Measurements from ENCODE around the gene PSME3IP1. TPM values are rescaled to one million over a fixed set of nuclear protein-coding genes. Genes with fewer than 3 reads are reported as not detected.

Gene PSME3IP1
- total and polyA plus RNA-seq, 2 of the 4 experiments (the other 2 are of a cell fraction) = 50.2 to 75.2 TPM

DNA sequence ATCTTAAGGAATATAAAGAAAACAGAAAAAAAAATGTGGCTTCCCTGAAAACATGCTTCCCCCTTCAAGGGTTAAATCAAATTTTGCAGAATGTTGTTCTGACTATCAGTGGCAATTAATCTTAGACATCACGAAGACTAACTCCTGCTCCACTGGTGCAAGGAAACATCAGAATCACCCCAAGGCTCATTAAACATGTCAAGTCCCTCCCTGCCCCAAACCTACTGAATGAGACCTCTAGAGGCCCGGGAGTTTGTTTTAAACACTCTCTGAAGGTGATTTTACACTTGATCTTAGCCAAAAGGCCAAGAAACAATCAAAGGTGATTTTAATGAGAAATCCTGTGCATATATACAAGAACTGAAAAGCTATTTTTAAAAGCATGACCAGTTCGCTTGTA is 18.3 kb downstream of the PSME3IP1 start:
- H2BK5ac ChIP-seq (ENCODE audit: low read depth, low read length, poor library complexity, severe bottlenecking) = no peak overlapping the region
- H3K56ac ChIP-seq (ENCODE audit: extremely low read depth, insufficient read depth, low read length) = no peak overlapping the region
- H3K4ac ChIP-seq (ENCODE audit: low read depth, low read length) = no peak overlapping the region
- TF ChIP-seq CTCF (conservative IDR thresholded peaks at IDR 0.05; ENCODE audit: low read depth, low read length) = no peak
- no peak for TF ChIP-seq MXI1 (IDR thresholded peaks at IDR 0.05; ENCODE audit: borderline replicate concordance, low read depth, low read length)
- no peak for TF ChIP-seq SMC3 (IDR thresholded peaks at IDR 0.05; ENCODE audit: low read depth, low read length)
- no peak for TF ChIP-seq FOS (IDR thresholded peaks at IDR 0.05; ENCODE audit: low read depth, low read length)
- TF ChIP-seq RAD21 (IDR thresholded peaks at IDR 0.05; ENCODE audit: low read length) = no peak
- no peak for TF ChIP-seq RCOR1 (IDR thresholded peaks at IDR 0.05; ENCODE audit: insufficient replicate concordance, low read length)
- no peak for TF ChIP-seq MAZ (IDR thresholded peaks at IDR 0.05; ENCODE audit: borderline replicate concordance, low read depth, low read length)
- no peak for TF ChIP-seq CHD1 (IDR thresholded peaks at IDR 0.05; ENCODE audit: low read depth, low read length)
- TF ChIP-seq MAFK (IDR thresholded peaks at IDR 0.05; ENCODE audit: low read depth, low read length) = no peak
- TF ChIP-seq, protein P1, sequence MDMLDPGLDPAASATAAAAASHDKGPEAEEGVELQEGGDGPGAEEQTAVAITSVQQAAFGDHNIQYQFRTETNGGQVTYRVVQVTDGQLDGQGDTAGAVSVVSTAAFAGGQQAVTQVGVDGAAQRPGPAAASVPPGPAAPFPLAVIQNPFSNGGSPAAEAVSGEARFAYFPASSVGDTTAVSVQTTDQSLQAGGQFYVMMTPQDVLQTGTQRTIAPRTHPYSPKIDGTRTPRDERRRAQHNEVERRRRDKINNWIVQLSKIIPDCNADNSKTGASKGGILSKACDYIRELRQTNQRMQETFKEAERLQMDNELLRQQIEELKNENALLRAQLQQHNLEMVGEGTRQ (IDR thresholded peaks at IDR 0.05; ENCODE audit: low read depth, low read length) = no peak
- TF ChIP-seq ELK1 (IDR thresholded peaks at IDR 0.05; ENCODE audit: borderline replicate concordance, low read depth, low read length) = no peak
- TF ChIP-seq BHLHE40 (IDR thresholded peaks at IDR 0.05; ENCODE audit: low read depth, low read length) = no peak
- no peak for TF ChIP-seq RFX5 (IDR thresholded peaks at IDR 0.05; ENCODE audit: low read depth, low read length)
- H2AK5ac ChIP-seq (ENCODE audit: low read depth, low read length) = no peak overlapping the region
- H3K4me2 ChIP-seq (ENCODE audit: low read depth, low read length) = no peak overlapping the region
- H4K8ac ChIP-seq (ENCODE audit: low read depth in 2 of 2, low read length in 2 of 2) = no peak overlapping the region
- H3K4me3 ChIP-seq (ENCODE audit: insufficient read depth, low read depth, low read length) = no peak overlapping the region
- no peak overlapping the region for H3K23ac ChIP-seq (ENCODE audit: low read depth, low read length)
- in situ Hi-C loops (cut with MboI; ENCODE audit: low sequenced_read_pairs) (loop anchor here (5.0 kb wide), 1 partner anchor 80 kb away; no protein-coding TSS in a partner anchor), dilution Hi-C loops (cut with HindIII; ENCODE audit: low sequenced_read_pairs, unreplicated experiment) (no loop called here), intact Hi-C loops (cut with micrococcal nuclease) (loop anchor here (5.0 kb wide), 2 partner anchors 300 to 375 kb away; partner anchors contain the start of gene SLC12A3)
- H3K36me3 ChIP-seq (ENCODE audit: control insufficient read depth, insufficient read depth, low read length) = peaks cover 45% of the 10 kb centered on the region
- H2BK120ac ChIP-seq (ENCODE audit: low read depth, low read length) = no peak overlapping the region
- ATAC-seq (ENCODE audit: low read depth) (no peak), DNase-seq (no peak)
- BruUV-seq (replicated peaks) = no TSS peak
- no peak overlapping the region for H2AFZ ChIP-seq (replicated peaks; ENCODE audit: low read length, poor library complexity)
- H3K14ac ChIP-seq (replicated peaks; ENCODE audit: low read depth, low read length) = no peak overlapping the region
- H3K9me3 ChIP-seq (ENCODE audit: control insufficient read depth, insufficient read depth, low read length) = no peaks in the 10 kb centered on the region
- no peak overlapping the region for H3K9ac ChIP-seq (ENCODE audit: low read depth, low read length)
- H3K27ac ChIP-seq (ENCODE audit: insufficient read depth, low read length) = no peak overlapping the region
- no CpG with 5 or more reads among the region's 3 CpGs for WGBS, 2 experiments (ENCODE audit: extremely low coverage in 2 of 2, insufficient read length in 1 of 2)
- H3K18ac ChIP-seq (ENCODE audit: low read depth, low read length) = no peak overlapping the region
- peaks cover 3% of the 10 kb centered on the region; the same call in 1 of the 2 replicates for H4K20me1 ChIP-seq (ENCODE audit: insufficient read depth, low read length)
- no peak overlapping the region for H4K91ac ChIP-seq (ENCODE audit: insufficient read depth, low read depth, low read length)
- H3K9me1 ChIP-seq (ENCODE audit: insufficient read depth, low read length) = no peaks in the 10 kb centered on the region
- H3K4me1 ChIP-seq (ENCODE audit: control insufficient read depth, insufficient read depth, low read length) = no peaks in the 10 kb centered on the region
- peaks cover 4 to 5% of the 10 kb centered on the region in 2 experiments; a peak in 1 of 4 replicates for H3K79me1 ChIP-seq (ENCODE audit: low read depth in 1 of 2, low read length in 2 of 2)
- H3K27me3 ChIP-seq (ENCODE audit: control insufficient read depth, insufficient read depth, low read length) = no peaks in the 10 kb centered on the region
- no peak overlapping the region for H2BK20ac ChIP-seq (ENCODE audit: low read depth, low read length)
- H2AK9ac ChIP-seq (replicated peaks; ENCODE audit: low read depth, low read length, poor library complexity) = no peak overlapping the region
- no peak overlapping the region for H4K5ac ChIP-seq (ENCODE audit: low read depth, low read length)
- ChIA-PET CTCF (no interaction called here), POLR2A (ENCODE audit: unreplicated experiment) (interaction anchor here (1.0 kb wide), 1 partner anchor 14 kb away, joined by 3 read pairs; no protein-coding TSS in a partner anchor)
- no peak overlapping the region for H2BK15ac ChIP-seq (ENCODE audit: low read depth, low read length)
